HG03175 (cell line): ENCODE results near the gene FBXL4.

Source experiments
- ATAC-seq: cut with Tn5 transposase; IDR thresholded peaks from one replicate; pipeline ENCODE4 v1.9.1; 2021; ENCODE audit warnings: mild to moderate bottlenecking, moderate library complexity; ENCODE audit not compliant: unreplicated experiment

Gene FBXL4

GRCh38 chr6:98947411-98948292 is at the start of gene FBXL4:
TSS of gene FBXL4 (minus strand) at chr6:98947946. CDS start at chr6:98926988, 20,958 bp downstream.
- ATAC-seq, result peak; percentile 80

GRCh38 chr6:98995116-98995515 is 47.4 kb upstream of the FBXL4 start:
- ATAC-seq, result no peak

GRCh38 chr6:98992535-98992934 is 44.8 kb upstream of the FBXL4 start:
- no peak for ATAC-seq

GRCh38 chr6:98986071-98986615 is 38.4 kb upstream of the FBXL4 start:
- no peak for ATAC-seq

- ATAC-seq, result no peak
Observed at GRCh38 chr6:98985391-98985790, 37.6 kb upstream of the FBXL4 start.

- no peak for ATAC-seq
Observed at GRCh38 chr6:98984121-98984520, 36.4 kb upstream of the FBXL4 start.

GRCh38 chr6:98981473-98981872 is 33.7 kb upstream of the FBXL4 start:
- ATAC-seq, result no peak

- ATAC-seq, result no peak
Observed at GRCh38 chr6:98980819-98981218, 33.1 kb upstream of the FBXL4 start.

GRCh38 chr6:98977671-98978292 is 30.0 kb upstream of the FBXL4 start:
- no peak for ATAC-seq

- ATAC-seq, result no peak
Observed at GRCh38 chr6:98976674-98977385, 29.1 kb upstream of the FBXL4 start.

GRCh38 chr6:98975421-98975820 is 27.7 kb upstream of the FBXL4 start:
- no peak for ATAC-seq

- no peak for ATAC-seq
Observed at GRCh38 chr6:98974309-98974708, 26.6 kb upstream of the FBXL4 start.

- no peak for ATAC-seq
Observed at GRCh38 chr6:98973571-98973970, 25.8 kb upstream of the FBXL4 start.

GRCh38 chr6:98971303-98971702 is 23.6 kb upstream of the FBXL4 start:
- no peak for ATAC-seq

GRCh38 chr6:98970469-98970868 is 22.7 kb upstream of the FBXL4 start:
- no peak for ATAC-seq

GRCh38 chr6:98967616-98968015 is 19.9 kb upstream of the FBXL4 start:
- no peak for ATAC-seq

- ATAC-seq, result no peak
Observed at GRCh38 chr6:98959631-98960030, 11.9 kb upstream of the FBXL4 start.

- no peak for ATAC-seq
Observed at GRCh38 chr6:98958776-98959175, 11.0 kb upstream of the FBXL4 start.

GRCh38 chr6:98957450-98957849 is 9.7 kb upstream of the FBXL4 start:
- no peak for ATAC-seq

- ATAC-seq, result no peak
Observed at GRCh38 chr6:98949589-98949988, 1.8 kb upstream of the FBXL4 start.

- ATAC-seq, result peak; percentile 29
Observed at GRCh38 chr6:98946879-98947410, 801 bp downstream of the FBXL4 start.
